ENCODE data around the gene KRTAP10-10.
"Not testable (repeated sequence)": the region's sequence is repeated elsewhere in the genome, so short reads cannot be mapped to it uniquely, and the experiment has no call there.

GRCh38 chr21:44590897-44591800 lies 46.0 kb upstream of the KRTAP10-10 start:
- not testable (repeated sequence) for TF ChIP-seq EZH2, CTCF, EZH2phosphoT487 (IDR thresholded peaks at IDR 0.05)

Measured in neural progenitor cell (in vitro differentiated cells).